OCI-LY1 (cell line): ENCODE measurements around the gene CTNNA1.

ENCODE experiments used
- H2AFZ ChIP-seq: fragments of 200-600 bp; sonication (generic), shearing (Covaris generic); 2 replicates; pipeline ENCODE4 v1.6.0; 2014; ENCODE audit warnings: antibody characterized with exemption, mild to moderate bottlenecking, low read length
- H3F3A ChIP-seq: fragments of 200-600 bp; sonication (generic), shearing (Covaris generic); 2 replicates; pipeline ENCODE4 v1.6.0; 2014; ENCODE audit warnings: mild to moderate bottlenecking, antibody characterized with exemption, low read length, moderate library complexity; ENCODE audit not compliant: insufficient read depth
- H3K27ac ChIP-seq: fragments of 200-600 bp; sonication (generic); 2 replicates; pipeline ENCODE4 v1.5.1; 2014; ENCODE audit warnings: low read length, mixed run types, mild to moderate bottlenecking, low read depth; ENCODE audit not compliant: poor library complexity, severe bottlenecking
- H3K27me3 ChIP-seq: fragments of 200-600 bp; sonication (generic); 2 replicates; pipeline ENCODE4 v1.6.0; 2014; ENCODE audit warnings: antibody characterized with exemption, mild to moderate bottlenecking, low read length, moderate library complexity; ENCODE audit not compliant: insufficient read depth
- H3K36me3 ChIP-seq: fragments of 200-600 bp; sonication (generic); 2 replicates; pipeline ENCODE4 v1.6.1; 2014; ENCODE audit warnings: mild to moderate bottlenecking, antibody characterized with exemption, low read length, moderate library complexity, mixed read lengths; ENCODE audit not compliant: insufficient read depth
- H3K4me1 ChIP-seq: fragments of 200-600 bp; sonication (generic); 2 replicates; pipeline ENCODE4 v1.5.1; 2014; ENCODE audit warnings: mild to moderate bottlenecking, low read length, moderate library complexity; ENCODE audit not compliant: insufficient read depth, severe bottlenecking
- H3K4me2 ChIP-seq: fragments of 200-600 bp; sonication (generic), shearing (Covaris generic); 2 replicates; pipeline ENCODE4 v1.6.1; 2014; ENCODE audit warnings: low read length
- H3K4me3 ChIP-seq: fragments of 200-600 bp; sonication (generic); 2 replicates; pipeline ENCODE4 v1.5.1; 2014; ENCODE audit warnings: low read length, low read depth, mild to moderate bottlenecking, mixed read lengths; ENCODE audit not compliant: poor library complexity, severe bottlenecking
- H3K79me2 ChIP-seq: fragments of 200-600 bp; shearing (Covaris generic); 2 replicates; pipeline ENCODE4 v1.6.1; 2016; ENCODE audit warnings: mixed run types, low read length, mixed read lengths; ENCODE audit not compliant: insufficient read depth
- H3K9ac ChIP-seq: fragments of 200-600 bp; sonication (generic), shearing (Covaris generic); 2 replicates; pipeline ENCODE4 v1.6.1; 2014; ENCODE audit warnings: mild to moderate bottlenecking, low read length, mixed read lengths
- H3K9me2 ChIP-seq: fragments of 200-600 bp; sonication (generic), shearing (Covaris generic); 2 replicates; pipeline ENCODE4 v1.6.1; 2014; ENCODE audit warnings: low read depth, mild to moderate bottlenecking, low read length, mixed read lengths
- H3K9me3 ChIP-seq: fragments of 200-600 bp; shearing (Covaris generic); 2 replicates; pipeline ENCODE4 v1.6.1; 2014; ENCODE audit warnings: low read length, mixed read lengths
- H4K20me1 ChIP-seq: fragments of 200-600 bp; sonication (generic), shearing (Covaris generic); 2 replicates; pipeline ENCODE4 v1.6.0; 2016; ENCODE audit warnings: mild to moderate bottlenecking, low read length; ENCODE audit not compliant: insufficient read depth
- EZH2 ChIP-seq: fragments of 200-600 bp; sonication (generic), shearing (Covaris generic); IDR thresholded peaks from 2 replicates; pipeline ENCODE4 v1.8.0; 2017; ENCODE audit warnings: borderline replicate concordance, mixed run types, mild to moderate bottlenecking, antibody characterized with exemption, low read length, moderate library complexity, mixed read lengths
- TF ChIP-seq, protein P1 (sequence below): fragments of 200-600 bp; sonication (generic), shearing (Covaris generic); IDR thresholded peaks from 2 replicates; pipeline ENCODE4 v1.5.1; 2017; ENCODE audit warnings: mild to moderate bottlenecking, antibody characterized with exemption, low read length, moderate library complexity, mixed read lengths

CTNNA1 gene

DNA sequence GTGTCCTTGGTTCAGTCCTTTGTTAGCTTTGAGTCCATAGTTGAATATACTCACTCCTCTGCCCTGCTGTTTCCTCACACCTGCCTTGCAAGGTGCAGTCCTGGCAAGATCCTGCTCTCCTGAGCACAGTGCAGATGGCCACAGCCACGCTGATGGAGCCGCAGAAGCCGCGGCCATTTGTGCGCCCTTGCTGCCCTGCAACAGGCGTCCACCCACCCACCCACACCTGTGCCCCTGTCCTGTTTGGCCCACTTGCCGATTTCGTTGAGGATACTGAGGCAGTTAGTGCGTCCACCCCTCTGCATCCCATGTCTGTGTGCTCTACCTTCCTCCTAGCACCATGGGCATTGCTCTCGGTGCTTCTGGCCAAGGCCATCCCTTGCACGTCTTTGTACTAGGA lies 173.0 kb downstream of the CTNNA1 start:
- Histone ChIP-seq H3F3A (no peaks in the 10 kb centered on the region), H2AFZ (no peak overlapping the region), H3K9me3 (no peaks in the 10 kb centered on the region), H4K20me1 (no peaks in the 10 kb centered on the region), H3K79me2 (no peaks in the 10 kb centered on the region), H3K9ac (no peak overlapping the region), H3K4me1 (no peaks in the 10 kb centered on the region), H3K4me2 (no peak overlapping the region), H3K4me3 (no peak overlapping the region), H3K9me2 (no peaks in the 10 kb centered on the region), H3K27ac (no peak overlapping the region), H3K36me3 (no peaks in the 10 kb centered on the region), H3K27me3 (no peaks in the 10 kb centered on the region)
- TF ChIP-seq, protein P1, sequence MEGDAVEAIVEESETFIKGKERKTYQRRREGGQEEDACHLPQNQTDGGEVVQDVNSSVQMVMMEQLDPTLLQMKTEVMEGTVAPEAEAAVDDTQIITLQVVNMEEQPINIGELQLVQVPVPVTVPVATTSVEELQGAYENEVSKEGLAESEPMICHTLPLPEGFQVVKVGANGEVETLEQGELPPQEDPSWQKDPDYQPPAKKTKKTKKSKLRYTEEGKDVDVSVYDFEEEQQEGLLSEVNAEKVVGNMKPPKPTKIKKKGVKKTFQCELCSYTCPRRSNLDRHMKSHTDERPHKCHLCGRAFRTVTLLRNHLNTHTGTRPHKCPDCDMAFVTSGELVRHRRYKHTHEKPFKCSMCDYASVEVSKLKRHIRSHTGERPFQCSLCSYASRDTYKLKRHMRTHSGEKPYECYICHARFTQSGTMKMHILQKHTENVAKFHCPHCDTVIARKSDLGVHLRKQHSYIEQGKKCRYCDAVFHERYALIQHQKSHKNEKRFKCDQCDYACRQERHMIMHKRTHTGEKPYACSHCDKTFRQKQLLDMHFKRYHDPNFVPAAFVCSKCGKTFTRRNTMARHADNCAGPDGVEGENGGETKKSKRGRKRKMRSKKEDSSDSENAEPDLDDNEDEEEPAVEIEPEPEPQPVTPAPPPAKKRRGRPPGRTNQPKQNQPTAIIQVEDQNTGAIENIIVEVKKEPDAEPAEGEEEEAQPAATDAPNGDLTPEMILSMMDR = no peak
- no peak for TF ChIP-seq EZH2

GRCh38 chr5:138926688-138927448 lies 173.6 kb downstream of the CTNNA1 start:
- Histone ChIP-seq H3K36me3 (no peaks in the 10 kb centered on the region), H3K79me2 (no peaks in the 10 kb centered on the region), H3K27me3 (no peaks in the 10 kb centered on the region), H3K9me2 (no peaks in the 10 kb centered on the region), H3K4me2 (no peak overlapping the region), H3K4me1 (no peaks in the 10 kb centered on the region), H2AFZ (no peak overlapping the region), H3K9ac (no peak overlapping the region), H4K20me1 (no peaks in the 10 kb centered on the region), H3K27ac (no peak overlapping the region), H3K4me3 (no peak overlapping the region), H3K9me3 (no peaks in the 10 kb centered on the region), H3F3A (no peaks in the 10 kb centered on the region)
- TF ChIP-seq, protein P1 = no peak
- no peak for TF ChIP-seq EZH2

DNA sequence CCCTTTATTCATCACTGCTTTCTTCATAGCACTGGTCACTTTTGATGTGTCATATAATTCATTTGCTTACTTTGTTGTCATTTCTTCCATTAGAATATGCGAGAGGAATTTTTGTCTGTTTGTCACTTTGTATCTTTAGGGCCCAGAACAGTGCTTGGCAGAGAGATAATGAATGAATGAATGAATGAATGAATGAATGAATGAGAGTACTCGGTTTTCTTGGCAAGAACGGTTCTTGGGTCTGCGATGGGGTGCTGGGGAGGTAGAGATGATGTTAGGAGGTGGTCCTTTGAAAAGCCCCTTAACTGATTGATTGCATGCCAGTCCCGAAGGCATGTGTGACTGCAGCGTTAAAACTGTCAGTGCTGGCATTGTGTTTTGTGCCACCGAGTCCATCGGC lies 174.3 kb downstream of the CTNNA1 start:
- H3K4me2 ChIP-seq = no peak overlapping the region
- H3K27ac ChIP-seq = no peak overlapping the region
- H3K9me3 ChIP-seq = no peaks in the 10 kb centered on the region
- TF ChIP-seq EZH2 = no peak
- H3K36me3 ChIP-seq = no peaks in the 10 kb centered on the region
- no peaks in the 10 kb centered on the region for H4K20me1 ChIP-seq
- no peaks in the 10 kb centered on the region for H3K9me2 ChIP-seq
- H3F3A ChIP-seq = no peaks in the 10 kb centered on the region
- H2AFZ ChIP-seq = no peak overlapping the region
- H3K27me3 ChIP-seq = no peaks in the 10 kb centered on the region
- H3K4me1 ChIP-seq = no peaks in the 10 kb centered on the region
- H3K79me2 ChIP-seq = no peaks in the 10 kb centered on the region
- H3K9ac ChIP-seq = no peak overlapping the region
- H3K4me3 ChIP-seq = no peak overlapping the region

GRCh38 chr5:138927979-138928378 lies 174.8 kb downstream of the CTNNA1 start:
- no peaks in the 10 kb centered on the region for H3K79me2 ChIP-seq
- no peaks in the 10 kb centered on the region for H3K9me2 ChIP-seq
- H3K36me3 ChIP-seq = no peaks in the 10 kb centered on the region
- no peaks in the 10 kb centered on the region for H3K27me3 ChIP-seq
- no peak overlapping the region for H3K4me3 ChIP-seq
- no peak overlapping the region for H3K9ac ChIP-seq
- no peak overlapping the region for H3K27ac ChIP-seq
- no peaks in the 10 kb centered on the region for H3K4me1 ChIP-seq
- no peak overlapping the region for H3K4me2 ChIP-seq
- TF ChIP-seq, protein P1 = no peak
- no peak for TF ChIP-seq EZH2
- no peaks in the 10 kb centered on the region for H3K9me3 ChIP-seq
- no peak overlapping the region for H2AFZ ChIP-seq
- H3F3A ChIP-seq = no peaks in the 10 kb centered on the region
- H4K20me1 ChIP-seq = no peaks in the 10 kb centered on the region
